Neutrophil (primary cell): Measurements from ENCODE around the gene ANKS6.

Experiments used
- H3K27ac ChIP-seq: fragments of 200-600 bp; sonication (generic); 2 replicates; pipeline ENCODE4 v1.5.1; 2016; ENCODE audit warnings: mild to moderate bottlenecking, moderate library complexity
- H3K27me3 ChIP-seq: fragments of 200-600 bp; sonication (generic); 2 replicates; pipeline ENCODE4 v1.6.0; 2016; ENCODE audit warnings: mild to moderate bottlenecking
- H3K36me3 ChIP-seq: fragments of 200-600 bp; sonication (generic); 2 replicates; pipeline ENCODE4 v1.5.1; 2017
- H3K4me1 ChIP-seq, 2 experiments: fragments of 200-600 bp in 1 of 2; sonication (generic) in 1 of 2; 1 replicate in 1 of 2; 2 replicates in 1 of 2; pipeline versions ENCODE4 v1.5.1 to v1.6.1; 2013 to 2016; ENCODE audit warnings: low read depth in 1 of 2, low read length in 1 of 2, mild to moderate bottlenecking in 1 of 2, moderate library complexity in 1 of 2; ENCODE audit not compliant: control insufficient read depth in 1 of 2, insufficient read depth in 1 of 2
- H3K4me3 ChIP-seq, 2 experiments: fragments of 200-600 bp in 1 of 2; sonication (generic) in 1 of 2; 1 replicate in 1 of 2; 2 replicates in 1 of 2; pipeline ENCODE4 v1.5.1; 2013 to 2016; ENCODE audit warnings: low read depth in 1 of 2, low read length in 1 of 2, mild to moderate bottlenecking in 1 of 2, moderate library complexity in 1 of 2
- H3K9me3 ChIP-seq: fragments of 200-600 bp; sonication (generic); 2 replicates; pipeline ENCODE4 v1.5.1; 2016
- CTCF ChIP-seq: fragments of 200-600 bp; sonication (generic); IDR thresholded peaks from 2 replicates; pipeline ENCODE4 v1.5.1; 2016; ENCODE audit warnings: antibody characterized with exemption

Gene ANKS6

DNA sequence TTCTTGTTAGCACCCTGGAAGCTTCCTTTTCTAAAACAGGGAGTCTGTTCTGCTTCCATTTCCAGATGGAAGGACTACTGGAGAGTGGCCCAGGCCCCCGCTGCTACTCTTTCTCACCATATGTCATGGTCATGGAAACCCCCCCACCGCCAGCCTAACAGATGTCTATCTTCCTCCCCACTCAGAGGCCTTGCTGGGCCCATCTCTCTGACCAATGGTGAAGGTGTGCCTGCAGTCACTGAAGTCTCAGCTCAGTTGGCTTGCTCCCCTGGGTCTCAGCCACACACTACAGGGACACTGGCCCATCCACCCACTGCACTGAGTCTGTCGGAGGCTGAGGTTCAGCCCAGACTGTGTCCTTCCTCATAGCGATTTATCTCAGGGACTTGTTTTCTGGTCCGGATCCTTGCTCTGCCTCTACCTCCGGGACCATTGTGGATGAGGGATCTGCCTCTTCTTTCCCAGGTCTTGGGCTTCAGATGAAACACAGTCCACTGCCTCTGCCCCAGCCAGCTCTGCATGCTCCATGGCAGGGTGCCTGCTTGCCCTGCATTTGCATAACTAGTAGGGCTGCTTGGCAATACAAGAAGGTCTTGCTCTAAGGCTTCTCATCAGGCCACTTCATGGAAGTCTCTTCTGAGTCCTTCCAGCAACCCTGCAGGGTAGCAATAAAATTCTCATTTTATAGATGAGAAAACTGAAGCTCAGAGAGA lies 42.0 kb upstream of the ANKS6 start:
- H3K4me1 ChIP-seq = no peaks in the 10 kb centered on the region
- no peaks in the 10 kb centered on the region for H3K27me3 ChIP-seq
- no peaks in the 10 kb centered on the region for H3K36me3 ChIP-seq
- H3K4me3 ChIP-seq = no peak overlapping the region
- H3K9me3 ChIP-seq = no peaks in the 10 kb centered on the region
- H3K27ac ChIP-seq = no peak overlapping the region
- no peak for TF ChIP-seq CTCF

- H3K4me1 ChIP-seq = peaks cover under 1 to 6% of the 10 kb centered on the region in 2 experiments
- H3K27me3 ChIP-seq = no peaks in the 10 kb centered on the region
- H3K36me3 ChIP-seq = no peaks in the 10 kb centered on the region
- TF ChIP-seq CTCF = no peak
- no peak overlapping the region for H3K4me3 ChIP-seq
- no peak overlapping the region for H3K27ac ChIP-seq
- H3K9me3 ChIP-seq = no peaks in the 10 kb centered on the region
These were observed 41.2 kb upstream of the ANKS6 start for GRCh38 chr9:98837516-98837915.

DNA sequence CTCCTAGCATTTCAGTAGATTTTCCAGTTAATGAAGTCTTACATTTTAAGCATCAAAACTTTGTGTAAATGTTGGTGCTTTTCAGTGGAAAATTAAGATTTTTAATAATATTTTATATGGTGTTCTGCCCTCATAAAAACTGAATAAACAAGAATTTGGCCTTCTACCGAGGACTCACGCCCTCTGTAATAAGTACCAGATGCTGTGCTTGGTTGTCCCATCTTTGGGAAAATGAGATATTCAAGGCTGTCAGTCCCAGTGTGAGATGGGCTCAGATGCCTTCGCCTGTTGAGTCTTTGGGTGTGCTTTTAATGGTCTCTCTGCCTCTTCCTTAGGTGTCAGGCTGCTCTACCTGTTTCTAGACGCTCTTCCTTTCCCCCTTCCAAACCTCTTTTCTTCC lies 39.9 kb upstream of the ANKS6 start:
- no peaks in the 10 kb centered on the region for H3K27me3 ChIP-seq
- no peak for TF ChIP-seq CTCF
- H3K9me3 ChIP-seq = no peaks in the 10 kb centered on the region
- no peak overlapping the region for H3K4me3 ChIP-seq
- no peaks in the 10 kb centered on the region for H3K36me3 ChIP-seq
- no peak overlapping the region for H3K27ac ChIP-seq
- peaks cover 14 to 19% of the 10 kb centered on the region in 2 experiments for H3K4me1 ChIP-seq

DNA sequence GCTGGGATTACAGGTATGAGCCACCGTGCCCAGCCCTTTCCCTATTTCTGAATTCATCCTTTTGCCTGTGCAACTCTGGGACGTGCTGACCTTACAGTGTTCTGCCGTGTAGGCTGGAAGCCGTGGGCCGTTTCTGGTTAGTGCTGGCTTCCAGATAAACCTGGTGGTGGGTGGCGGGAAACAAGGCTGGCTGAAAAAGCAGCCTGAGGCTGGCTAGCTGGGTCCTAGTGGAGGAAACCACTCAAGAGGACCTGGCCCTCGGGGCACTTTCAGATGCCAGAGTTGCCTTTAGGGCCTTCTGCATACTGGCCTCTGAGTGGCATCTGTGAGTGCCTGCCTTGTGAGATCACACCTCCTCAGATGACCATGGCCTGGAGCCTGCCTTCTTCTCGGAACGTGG lies 38.0 kb upstream of the ANKS6 start:
- Histone ChIP-seq H3K4me1 (peaks cover 32 to 37% of the 10 kb centered on the region in 2 experiments), H3K9me3 (no peaks in the 10 kb centered on the region), H3K27ac (no peak overlapping the region), H3K27me3 (no peaks in the 10 kb centered on the region), H3K4me3 (no peak overlapping the region), H3K36me3 (no peaks in the 10 kb centered on the region)
- no peak for TF ChIP-seq CTCF

- no peak for TF ChIP-seq CTCF
- Histone ChIP-seq H3K9me3 (no peaks in the 10 kb centered on the region), H3K27me3 (no peaks in the 10 kb centered on the region), H3K27ac (no peak overlapping the region), H3K4me1 (peaks cover 34 to 37% of the 10 kb centered on the region in 2 experiments), H3K36me3 (no peaks in the 10 kb centered on the region), H3K4me3 (no peak overlapping the region)
These were observed 37.0 kb upstream of the ANKS6 start for GRCh38 chr9:98833090-98833956.
